GM23248 (cell line): ENCODE measurements around the gene PBOV1.

Experiments
- EZH2 ChIP-seq: fragments of 200-600 bp; sonication (generic); IDR thresholded peaks from 2 replicates; pipeline ENCODE4 v1.6.1; 2018; ENCODE audit warnings: antibody characterized with exemption, mild to moderate bottlenecking; ENCODE audit not compliant: insufficient read depth, poor library complexity, severe bottlenecking
- EZH2phosphoT487 ChIP-seq: fragments of 200-600 bp; sonication (generic); IDR thresholded peaks from 2 replicates; pipeline ENCODE4 v1.6.1; 2018; ENCODE audit warnings: antibody characterized with exemption, moderate library complexity, mild to moderate bottlenecking, low read depth; ENCODE audit not compliant: insufficient read depth

DNA sequence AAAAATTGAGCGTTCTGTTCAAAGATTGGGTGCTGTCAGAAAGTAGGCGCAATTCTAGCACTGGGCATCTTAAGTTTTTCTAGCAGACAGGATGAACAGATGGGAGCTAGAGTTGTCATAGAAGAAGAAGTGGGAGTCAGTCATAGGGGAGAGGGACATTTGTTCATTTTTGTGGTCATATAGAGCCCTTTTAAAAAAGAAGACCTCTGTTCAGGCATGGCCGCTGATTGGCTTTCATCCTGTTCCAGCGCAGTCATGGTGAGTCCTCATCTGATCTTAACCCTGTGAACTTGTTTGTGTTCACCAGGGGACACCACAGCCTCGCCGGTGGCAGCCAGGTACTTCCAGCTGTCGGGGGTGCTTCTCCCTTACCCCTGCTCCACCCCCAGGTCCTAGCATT lies 29.7 kb upstream of the PBOV1 start:
- no peak for TF ChIP-seq EZH2phosphoT487
- TF ChIP-seq EZH2, result no peak
